Fibroblast of pulmonary artery (primary cell): ENCODE results near the gene CRB2.

Experiments used
- DNase-seq: peaks from one replicate; pipeline ENCODE4 v3.0.0-alpha.2; 2010; ENCODE audit warnings: low read depth
- H3K4me3 ChIP-seq: replicated peaks from 2 replicates; pipeline ENCODE4 v1.5.1; 2011; ENCODE audit warnings: low read depth, mild to moderate bottlenecking, control low read depth, low read length, moderate library complexity
- TF ChIP-seq, protein P1 (sequence below): IDR thresholded peaks from 2 replicates; pipeline ENCODE4 v1.5.1; 2011; ENCODE audit warnings: mild to moderate bottlenecking, control low read depth, low read length, inconsistent platforms; ENCODE audit errors: missing control alignments

Gene CRB2

GRCh38 chr9:123321616-123322272 is 34.3 kb upstream of the CRB2 start:
- no peak for DNase-seq
- TF ChIP-seq, protein P1, sequence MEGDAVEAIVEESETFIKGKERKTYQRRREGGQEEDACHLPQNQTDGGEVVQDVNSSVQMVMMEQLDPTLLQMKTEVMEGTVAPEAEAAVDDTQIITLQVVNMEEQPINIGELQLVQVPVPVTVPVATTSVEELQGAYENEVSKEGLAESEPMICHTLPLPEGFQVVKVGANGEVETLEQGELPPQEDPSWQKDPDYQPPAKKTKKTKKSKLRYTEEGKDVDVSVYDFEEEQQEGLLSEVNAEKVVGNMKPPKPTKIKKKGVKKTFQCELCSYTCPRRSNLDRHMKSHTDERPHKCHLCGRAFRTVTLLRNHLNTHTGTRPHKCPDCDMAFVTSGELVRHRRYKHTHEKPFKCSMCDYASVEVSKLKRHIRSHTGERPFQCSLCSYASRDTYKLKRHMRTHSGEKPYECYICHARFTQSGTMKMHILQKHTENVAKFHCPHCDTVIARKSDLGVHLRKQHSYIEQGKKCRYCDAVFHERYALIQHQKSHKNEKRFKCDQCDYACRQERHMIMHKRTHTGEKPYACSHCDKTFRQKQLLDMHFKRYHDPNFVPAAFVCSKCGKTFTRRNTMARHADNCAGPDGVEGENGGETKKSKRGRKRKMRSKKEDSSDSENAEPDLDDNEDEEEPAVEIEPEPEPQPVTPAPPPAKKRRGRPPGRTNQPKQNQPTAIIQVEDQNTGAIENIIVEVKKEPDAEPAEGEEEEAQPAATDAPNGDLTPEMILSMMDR = no peak
- no peak overlapping the region for H3K4me3 ChIP-seq

GRCh38 chr9:123322273-123323195 is 33.5 kb upstream of the CRB2 start:
- H3K4me3 ChIP-seq = no peak overlapping the region
- TF ChIP-seq, protein P1 = no peak
- DNase-seq = no peak

- H3K4me3 ChIP-seq = no peak overlapping the region
- TF ChIP-seq, protein P1 = no peak
- DNase-seq = no peak
Observed at GRCh38 chr9:123323196-123324013, 32.6 kb upstream of the CRB2 start.

GRCh38 chr9:123324767-123325183 is 31.2 kb upstream of the CRB2 start:
- DNase-seq = no peak
- H3K4me3 ChIP-seq = no peak overlapping the region
- TF ChIP-seq, protein P1 = no peak

GRCh38 chr9:123326187-123326586 is 29.8 kb upstream of the CRB2 start:
- no peak overlapping the region for H3K4me3 ChIP-seq
- no peak for DNase-seq
- TF ChIP-seq, protein P1 = no peak

GRCh38 chr9:123326662-123327093 is 29.3 kb upstream of the CRB2 start:
- peak overlapping the region; percentile 4 for H3K4me3 ChIP-seq
- TF ChIP-seq, protein P1 = no peak
- DNase-seq = no peak
